A673 (cell line): ENCODE results near the gene IQCE.

Experiments used
- EZH2 ChIP-seq: fragments of 200-600 bp; sonication (generic); IDR thresholded peaks from 2 replicates; pipeline ENCODE4 v1.6.1; 2017; ENCODE audit warnings: borderline replicate concordance, low read depth, mild to moderate bottlenecking, mixed read lengths, antibody characterized with exemption, low read length; ENCODE audit not compliant: poor library complexity, severe bottlenecking
- TF ChIP-seq, protein P1 (sequence below): fragments of 300-800, 200-600 bp; sonication (generic); conservative IDR thresholded peaks from 2 replicates; pipeline ENCODE4 v1.5.1; 2017; ENCODE audit warnings: low read depth, mild to moderate bottlenecking, antibody characterized with exemption, low read length, moderate library complexity, mixed read lengths

GRCh38 chr7:2640482-2640830, 81.7 kb downstream of the IQCE start:
- TF ChIP-seq, protein P1, sequence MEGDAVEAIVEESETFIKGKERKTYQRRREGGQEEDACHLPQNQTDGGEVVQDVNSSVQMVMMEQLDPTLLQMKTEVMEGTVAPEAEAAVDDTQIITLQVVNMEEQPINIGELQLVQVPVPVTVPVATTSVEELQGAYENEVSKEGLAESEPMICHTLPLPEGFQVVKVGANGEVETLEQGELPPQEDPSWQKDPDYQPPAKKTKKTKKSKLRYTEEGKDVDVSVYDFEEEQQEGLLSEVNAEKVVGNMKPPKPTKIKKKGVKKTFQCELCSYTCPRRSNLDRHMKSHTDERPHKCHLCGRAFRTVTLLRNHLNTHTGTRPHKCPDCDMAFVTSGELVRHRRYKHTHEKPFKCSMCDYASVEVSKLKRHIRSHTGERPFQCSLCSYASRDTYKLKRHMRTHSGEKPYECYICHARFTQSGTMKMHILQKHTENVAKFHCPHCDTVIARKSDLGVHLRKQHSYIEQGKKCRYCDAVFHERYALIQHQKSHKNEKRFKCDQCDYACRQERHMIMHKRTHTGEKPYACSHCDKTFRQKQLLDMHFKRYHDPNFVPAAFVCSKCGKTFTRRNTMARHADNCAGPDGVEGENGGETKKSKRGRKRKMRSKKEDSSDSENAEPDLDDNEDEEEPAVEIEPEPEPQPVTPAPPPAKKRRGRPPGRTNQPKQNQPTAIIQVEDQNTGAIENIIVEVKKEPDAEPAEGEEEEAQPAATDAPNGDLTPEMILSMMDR, result no peak
- no peak for TF ChIP-seq EZH2
